Mesendoderm (in vitro differentiated cells): ENCODE results near the gene LIPJ.

Source experiments
- DNase-seq: peaks from one replicate; pipeline ENCODE4 v3.0.0; 2013
- H2AK5ac ChIP-seq: 2 replicates; pipeline ENCODE4 v1.6.1; 2013; ENCODE audit warnings: low read length, inconsistent platforms
- H2BK120ac ChIP-seq: 2 replicates; pipeline ENCODE4 v1.6.1; 2013; ENCODE audit warnings: low read depth, mild to moderate bottlenecking, low read length, moderate library complexity, mixed read lengths
- H2BK15ac ChIP-seq: replicated peaks from 2 replicates; pipeline ENCODE4 v1.6.1; 2013; ENCODE audit warnings: low read depth, mild to moderate bottlenecking, moderate library complexity
- H2BK5ac ChIP-seq: 2 replicates; pipeline ENCODE4 v1.6.1; 2013; ENCODE audit warnings: low read length, inconsistent platforms
- H3K18ac ChIP-seq: 2 replicates; pipeline ENCODE4 v1.6.1; 2013; ENCODE audit warnings: mild to moderate bottlenecking, low read length, mixed read lengths
- H3K23ac ChIP-seq: one replicate; pipeline ENCODE4 v1.6.1; 2013; ENCODE audit warnings: low read length
- H3K27ac ChIP-seq: 2 replicates; pipeline ENCODE4 v1.5.1; 2013; ENCODE audit warnings: low read depth, mild to moderate bottlenecking, inconsistent platforms, low read length, moderate library complexity
- H3K27me3 ChIP-seq: 2 replicates; pipeline ENCODE4 v1.6.1; 2013; ENCODE audit warnings: low read length, control low read depth, mild to moderate bottlenecking, inconsistent platforms; ENCODE audit not compliant: insufficient read depth, poor library complexity
- H3K36me3 ChIP-seq: 2 replicates; pipeline ENCODE4 v1.6.1; 2013; ENCODE audit warnings: low read length, inconsistent platforms; ENCODE audit not compliant: control insufficient read depth, insufficient read depth
- H3K4ac ChIP-seq: one replicate; pipeline ENCODE4 v1.6.1; 2013; ENCODE audit warnings: low read depth, mild to moderate bottlenecking, low read length, moderate library complexity
- H3K4me1 ChIP-seq: 2 replicates; pipeline ENCODE4 v1.6.1; 2013; ENCODE audit warnings: low read depth, low read length, inconsistent platforms; ENCODE audit not compliant: control insufficient read depth
- H3K4me2 ChIP-seq: 2 replicates; pipeline ENCODE4 v1.6.1; 2013; ENCODE audit warnings: low read length
- H3K4me3 ChIP-seq: 2 replicates; pipeline ENCODE4 v1.5.1; 2013; ENCODE audit warnings: mild to moderate bottlenecking, low read length
- H3K56ac ChIP-seq: one replicate; pipeline ENCODE4 v1.6.1; 2013; ENCODE audit warnings: low read length
- H3K79me1 ChIP-seq: 2 replicates; pipeline ENCODE4 v1.6.1; 2013; ENCODE audit warnings: low read length, inconsistent platforms
- H3K79me2 ChIP-seq: 2 replicates; pipeline ENCODE4 v1.6.1; 2013; ENCODE audit warnings: mild to moderate bottlenecking, low read length; ENCODE audit not compliant: control insufficient read depth, insufficient read depth
- H3K9ac ChIP-seq: 2 replicates; pipeline ENCODE4 v1.6.1; 2013; ENCODE audit warnings: low read length, inconsistent platforms
- H4K5ac ChIP-seq: one replicate; pipeline ENCODE4 v1.6.1; 2013; ENCODE audit warnings: low read length
- H4K8ac ChIP-seq: one replicate; pipeline ENCODE4 v1.6.1; 2013; ENCODE audit warnings: low read depth, mild to moderate bottlenecking, control low read depth, low read length, moderate library complexity
- WGBS: extraction: QIAGEN DNeasy Blood & Tissue Kit; methylation state at CpG from one replicate; pipeline ENCODE4 v1.1.7; 2013; ENCODE audit warnings: low lambda C conversion rate, missing lambda C conversion rate; ENCODE audit not compliant: insufficient coverage; ENCODE audit errors: extremely low coverage; 5-methylcytosine and 5-hydroxymethylcytosine counted together

Gene LIPJ

DNA sequence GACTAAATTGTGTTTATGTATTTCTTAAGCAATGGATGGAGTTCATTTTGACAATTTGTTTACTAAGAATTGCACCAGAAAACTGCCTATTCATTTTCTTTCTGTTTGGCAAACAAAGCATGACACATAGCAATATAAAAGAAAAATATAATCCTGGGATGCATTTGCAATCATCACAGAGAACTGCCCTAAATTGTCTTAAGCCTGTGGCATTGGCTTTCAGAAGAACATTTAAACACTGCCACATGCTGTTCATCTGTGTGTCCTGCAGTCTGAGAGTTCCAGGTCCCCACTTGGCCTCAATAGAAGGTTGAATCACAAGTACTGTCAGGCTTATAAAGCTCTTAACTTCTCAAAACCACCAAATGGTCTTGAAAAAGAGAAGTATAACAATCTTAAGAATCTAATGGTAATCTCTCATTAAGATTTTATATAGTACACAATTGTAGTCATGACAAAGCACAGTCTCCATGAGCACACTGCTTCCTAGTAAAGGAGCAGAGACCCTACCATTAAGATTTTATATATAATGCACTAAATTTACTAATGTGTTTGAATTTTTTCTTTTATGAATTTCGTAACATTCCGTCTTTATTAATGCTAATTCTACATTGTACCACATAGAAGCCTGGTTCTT lies 33.3 kb upstream of the LIPJ start:
- Histone ChIP-seq H3K4me3 (no peak overlapping the region), H3K79me1 (no peaks in the 10 kb centered on the region), H3K4ac (no peak overlapping the region), H4K8ac (no peak overlapping the region), H2AK5ac (no peak overlapping the region), H2BK15ac (no peak overlapping the region), H4K5ac (no peak overlapping the region), H3K27ac (no peak overlapping the region), H3K27me3 (no peaks in the 10 kb centered on the region), H3K4me2 (no peak overlapping the region), H3K4me1 (no peaks in the 10 kb centered on the region), H2BK120ac (no peak overlapping the region), H3K23ac (no peak overlapping the region), H2BK5ac (no peak overlapping the region), H3K18ac (no peak overlapping the region), H3K36me3 (no peaks in the 10 kb centered on the region), H3K9ac (no peak overlapping the region), H3K79me2 (no peaks in the 10 kb centered on the region), H3K56ac (no peak overlapping the region)
- WGBS, result no CpG with 5 or more reads among the region's 2 CpGs
- peak; percentile 65 for DNase-seq

DNA sequence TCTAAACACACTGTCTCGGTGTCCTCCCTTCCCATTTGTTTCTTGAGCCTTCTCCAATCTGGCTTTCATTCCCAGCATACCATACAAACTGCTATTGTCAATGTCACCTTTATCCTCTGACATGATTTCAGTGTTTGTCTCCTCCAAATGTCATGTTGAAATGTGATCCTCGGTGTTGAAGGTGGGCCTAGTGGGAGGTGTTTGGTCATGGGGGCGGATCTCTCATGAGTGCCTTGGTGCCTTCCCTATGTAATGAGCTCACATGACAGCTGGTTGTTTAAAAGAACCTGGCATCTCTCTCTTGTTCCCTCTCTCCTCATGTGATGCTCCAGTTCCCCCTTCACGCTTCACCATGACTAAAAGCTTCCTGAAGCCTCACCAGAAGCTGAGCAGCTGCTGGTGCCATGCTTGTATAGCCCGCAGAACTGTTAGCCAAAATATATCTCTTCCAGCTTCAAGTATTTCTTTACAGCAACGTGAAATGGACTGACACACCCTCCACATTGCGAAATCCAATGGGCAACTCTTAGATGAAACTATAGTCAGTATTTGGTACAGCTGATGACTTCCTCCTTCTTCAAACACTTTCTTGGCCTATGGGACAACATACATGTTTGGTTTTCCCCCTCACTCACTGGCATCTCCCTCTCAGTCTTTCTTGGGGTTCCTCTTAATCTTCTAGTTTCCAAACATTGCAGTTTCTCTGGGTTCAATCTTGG lies 31.2 kb upstream of the LIPJ start:
- DNase-seq, result peak; percentile 25
- no peak overlapping the region for H2AK5ac ChIP-seq

DNA sequence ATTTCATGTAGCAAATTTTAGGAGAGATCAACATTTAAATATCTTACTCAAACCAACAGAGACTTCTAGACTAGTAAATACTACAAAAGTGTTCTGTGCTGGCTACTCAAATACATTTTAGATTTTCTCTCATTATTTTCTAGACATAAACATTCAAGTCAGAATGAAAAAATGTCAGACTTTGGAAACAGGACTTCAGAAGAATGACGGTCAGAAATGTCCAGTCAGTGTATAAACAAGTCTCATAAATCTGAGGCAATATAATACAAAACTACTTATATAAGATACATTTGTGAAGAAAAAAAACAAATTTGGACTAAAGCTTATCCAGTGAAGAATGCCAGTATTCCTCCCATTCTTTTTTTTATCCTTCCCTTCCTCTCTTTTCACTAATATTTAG lies 29.3 kb upstream of the LIPJ start:
- H3K27me3 ChIP-seq, result no peaks in the 10 kb centered on the region
- no peak overlapping the region for H4K5ac ChIP-seq
- H3K27ac ChIP-seq, result no peak overlapping the region
- WGBS, result no CpG with 5 or more reads among the region's 1 CpG
- no peak overlapping the region for H3K4me2 ChIP-seq
- H4K8ac ChIP-seq, result no peak overlapping the region
- no peak for DNase-seq
- H3K4me1 ChIP-seq, result no peaks in the 10 kb centered on the region
- no peak overlapping the region for H2AK5ac ChIP-seq
- H2BK120ac ChIP-seq, result no peak overlapping the region
- no peak overlapping the region for H3K23ac ChIP-seq
- no peaks in the 10 kb centered on the region for H3K79me1 ChIP-seq
- no peak overlapping the region for H2BK15ac ChIP-seq
- no peak overlapping the region for H2BK5ac ChIP-seq
- no peak overlapping the region for H3K18ac ChIP-seq
- H3K4ac ChIP-seq, result no peak overlapping the region
- no peak overlapping the region for H3K56ac ChIP-seq
- H3K9ac ChIP-seq, result no peak overlapping the region
- no peak overlapping the region for H3K4me3 ChIP-seq
- no peaks in the 10 kb centered on the region for H3K79me2 ChIP-seq
- H3K36me3 ChIP-seq, result no peaks in the 10 kb centered on the region

More for the DNA sequence above, 31.2 kb upstream of the LIPJ start:
- Histone ChIP-seq H3K23ac (no peak overlapping the region), H3K4me1 (no peaks in the 10 kb centered on the region), H2BK120ac (no peak overlapping the region), H3K9ac (no peak overlapping the region), H3K36me3 (no peaks in the 10 kb centered on the region), H3K4me2 (no peak overlapping the region), H3K27ac (no peak overlapping the region), H2BK15ac (no peak overlapping the region), H3K4me3 (no peak overlapping the region), H3K56ac (no peak overlapping the region), H2BK5ac (no peak overlapping the region), H3K18ac (no peak overlapping the region), H3K27me3 (no peaks in the 10 kb centered on the region), H4K5ac (no peak overlapping the region), H3K79me1 (no peaks in the 10 kb centered on the region), H4K8ac (no peak overlapping the region), H3K79me2 (no peaks in the 10 kb centered on the region), H3K4ac (no peak overlapping the region)
- WGBS, result no CpG with 5 or more reads among the region's 7 CpGs

DNA sequence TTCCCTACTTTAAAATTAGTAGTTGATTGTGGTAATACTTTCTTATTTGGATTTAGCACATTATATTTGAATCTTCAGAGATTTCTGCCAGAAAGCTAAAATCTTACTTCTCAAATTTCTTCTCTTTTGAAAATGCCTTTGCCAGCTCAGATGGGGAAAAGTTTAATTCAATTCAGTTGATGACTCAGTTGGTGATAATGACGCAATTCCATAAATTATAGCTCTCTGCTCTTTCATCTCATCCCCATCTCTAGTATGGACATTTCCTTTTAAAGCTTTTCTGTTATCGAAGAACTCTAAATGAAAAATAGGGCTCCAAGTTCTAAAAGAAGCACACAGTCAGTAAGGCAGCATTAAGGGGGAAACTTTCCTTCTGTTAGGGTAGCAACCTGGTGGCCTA lies 28.9 kb upstream of the LIPJ start:
- no peak for DNase-seq
- H3K56ac ChIP-seq, result no peak overlapping the region
- H4K5ac ChIP-seq, result no peak overlapping the region
- H3K27ac ChIP-seq, result no peak overlapping the region
- no peak overlapping the region for H3K23ac ChIP-seq
- no peak overlapping the region for H2BK120ac ChIP-seq
- H2BK5ac ChIP-seq, result no peak overlapping the region
- no peak overlapping the region for H3K4me3 ChIP-seq
- H3K4me2 ChIP-seq, result no peak overlapping the region
- H3K18ac ChIP-seq, result no peak overlapping the region
- H3K27me3 ChIP-seq, result no peaks in the 10 kb centered on the region
- H4K8ac ChIP-seq, result no peak overlapping the region
- no peak overlapping the region for H3K4ac ChIP-seq
- H3K79me2 ChIP-seq, result no peaks in the 10 kb centered on the region
- no peak overlapping the region for H2BK15ac ChIP-seq
- no peaks in the 10 kb centered on the region for H3K36me3 ChIP-seq
- no peaks in the 10 kb centered on the region for H3K79me1 ChIP-seq
- WGBS, result no CpG with 5 or more reads among the region's 2 CpGs
- no peak overlapping the region for H3K9ac ChIP-seq
- H2AK5ac ChIP-seq, result no peak overlapping the region
- H3K4me1 ChIP-seq, result no peaks in the 10 kb centered on the region

DNA sequence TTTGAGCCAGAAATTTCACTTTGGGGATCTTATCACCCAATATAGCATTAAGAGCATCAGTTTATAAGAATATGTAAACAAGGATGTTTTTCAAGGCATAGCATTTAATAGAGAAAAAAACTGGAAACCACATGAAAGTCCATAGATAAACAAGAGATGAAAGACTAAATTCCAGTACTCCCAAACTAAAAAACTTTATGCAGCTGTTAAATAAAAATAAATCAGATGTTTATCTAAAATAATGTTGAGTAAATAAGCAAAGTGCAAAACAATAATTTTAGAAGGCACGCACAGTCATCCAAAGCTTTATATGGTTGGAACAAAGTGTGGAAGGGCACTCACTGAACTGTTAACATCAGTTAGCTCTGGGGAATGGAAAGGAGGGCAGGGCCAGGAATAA lies 24.4 kb upstream of the LIPJ start:
- Histone ChIP-seq H2BK120ac (no peak overlapping the region), H3K79me1 (no peaks in the 10 kb centered on the region), H3K56ac (no peak overlapping the region), H3K79me2 (no peaks in the 10 kb centered on the region), H3K18ac (no peak overlapping the region), H2BK5ac (no peak overlapping the region), H3K4ac (no peak overlapping the region), H3K27me3 (no peaks in the 10 kb centered on the region), H3K9ac (no peak overlapping the region), H2AK5ac (no peak overlapping the region), H3K4me3 (no peak overlapping the region), H3K36me3 (no peaks in the 10 kb centered on the region), H3K23ac (no peak overlapping the region), H2BK15ac (no peak overlapping the region), H4K5ac (no peak overlapping the region), H3K4me1 (no peaks in the 10 kb centered on the region), H4K8ac (no peak overlapping the region), H3K4me2 (no peak overlapping the region), H3K27ac (no peak overlapping the region)
- WGBS, result no CpG with 5 or more reads among the region's 1 CpG
- DNase-seq, result no peak

DNA sequence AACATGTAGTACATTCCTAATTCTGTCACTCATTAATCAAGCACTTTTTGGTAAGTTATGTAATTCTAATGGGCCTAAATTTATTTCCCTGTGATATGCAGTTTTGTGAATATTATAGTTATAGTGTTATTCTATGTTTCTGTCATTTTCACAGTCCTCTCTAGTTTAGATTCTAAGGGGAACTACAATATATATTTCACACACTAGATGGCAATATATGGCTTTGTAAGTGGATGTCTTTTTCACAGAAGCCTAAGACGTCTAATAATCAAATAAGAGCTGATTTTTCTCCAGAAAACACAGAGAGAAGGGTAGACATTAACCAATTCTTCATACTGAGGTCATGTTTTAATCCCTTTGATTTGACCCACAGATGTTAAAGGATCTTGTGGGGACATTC lies 21.5 kb upstream of the LIPJ start:
- Histone ChIP-seq H3K56ac (no peak overlapping the region), H3K36me3 (no peaks in the 10 kb centered on the region), H2AK5ac (no peak overlapping the region), H3K18ac (no peak overlapping the region), H3K4ac (no peak overlapping the region), H3K4me1 (no peaks in the 10 kb centered on the region), H3K4me3 (no peak overlapping the region), H2BK5ac (no peak overlapping the region), H2BK15ac (no peak overlapping the region), H3K27ac (no peak overlapping the region), H3K9ac (no peak overlapping the region), H4K8ac (no peak overlapping the region), H4K5ac (no peak overlapping the region), H3K4me2 (no peak overlapping the region), H3K79me1 (no peaks in the 10 kb centered on the region), H2BK120ac (no peak overlapping the region), H3K79me2 (no peaks in the 10 kb centered on the region), H3K23ac (no peak overlapping the region), H3K27me3 (no peaks in the 10 kb centered on the region)
- peak; percentile 13 for DNase-seq
- no CpG with 5 or more reads among the region's 1 CpG for WGBS
